GM19468 (cell line): ENCODE measurements around the gene TGFBRAP1.
"Not testable (repeated sequence)": the region's sequence is repeated elsewhere in the genome, so short reads cannot be mapped to it uniquely, and the experiment has no call there.

Experiments
- ATAC-seq: cut with Tn5 transposase; IDR thresholded peaks from one replicate; pipeline ENCODE4 v1.9.1; 2021; ENCODE audit warnings: mild to moderate bottlenecking, moderate library complexity, moderate number of reproducible peaks; ENCODE audit not compliant: unreplicated experiment; ENCODE audit errors: extremely low read depth

The TGFBRAP1 gene

DNA sequence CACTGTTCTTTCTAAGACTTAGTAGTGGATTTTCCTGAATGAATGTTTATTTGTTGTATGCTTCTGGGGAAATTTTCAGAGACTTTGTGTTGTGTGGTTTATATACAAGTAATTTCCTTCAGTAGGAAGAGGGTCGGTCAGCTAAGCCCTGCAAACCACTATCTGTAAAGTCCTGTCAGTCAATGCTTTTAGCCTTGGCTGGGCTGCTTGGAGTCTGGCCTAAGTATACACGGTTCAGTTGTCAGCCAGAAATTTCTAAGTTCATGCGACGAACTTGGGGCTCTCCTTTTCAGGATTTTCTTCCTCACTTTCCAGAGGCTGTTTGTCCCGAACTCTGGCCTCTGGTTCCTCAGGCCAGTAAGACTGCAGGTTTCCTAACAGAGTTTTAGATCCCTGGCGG, 29.1 kb upstream of the TGFBRAP1 start:
- no peak for ATAC-seq

- no peak for ATAC-seq
Observed at GRCh38 chr2:105357122-105357521, 27.6 kb upstream of the TGFBRAP1 start.

- ATAC-seq = no peak
Observed at GRCh38 chr2:105344704-105345345, 15.3 kb upstream of the TGFBRAP1 start.

DNA sequence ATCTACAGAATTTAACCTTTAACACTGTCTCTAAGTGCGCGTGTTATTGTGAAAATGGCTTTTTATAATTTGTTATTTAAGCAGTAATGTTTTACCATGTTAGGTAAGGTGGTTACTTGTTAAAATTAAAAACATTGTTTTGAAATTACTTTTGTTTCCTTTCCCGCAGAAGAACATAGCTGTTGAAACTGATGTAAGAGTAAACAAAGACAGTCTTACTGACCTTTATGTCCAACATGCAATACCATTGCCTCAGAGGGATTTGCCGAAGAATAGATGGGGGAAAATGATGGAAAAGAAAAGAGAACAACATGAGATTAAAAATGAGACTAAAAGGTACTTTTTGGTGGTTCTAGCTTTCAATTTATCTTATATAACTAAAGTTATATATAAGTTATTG, 9.9 kb upstream of the TGFBRAP1 start:
- ATAC-seq = no peak

- no peak for ATAC-seq
Observed at GRCh38 chr2:105338020-105338385, 8.5 kb upstream of the TGFBRAP1 start.

GRCh38 chr2:105337122-105338019, 7.8 kb upstream of the TGFBRAP1 start, which contains the start of gene C2orf49:
Gene C2orf49, plus strand, starts transcription at chr2:105337540. Its CDS starts 48 bp downstream, at chr2:105337588.
- peak; percentile 75 for ATAC-seq

GRCh38 chr2:105336786-105337121, 7.2 kb upstream of the TGFBRAP1 start:
- no peak for ATAC-seq

DNA sequence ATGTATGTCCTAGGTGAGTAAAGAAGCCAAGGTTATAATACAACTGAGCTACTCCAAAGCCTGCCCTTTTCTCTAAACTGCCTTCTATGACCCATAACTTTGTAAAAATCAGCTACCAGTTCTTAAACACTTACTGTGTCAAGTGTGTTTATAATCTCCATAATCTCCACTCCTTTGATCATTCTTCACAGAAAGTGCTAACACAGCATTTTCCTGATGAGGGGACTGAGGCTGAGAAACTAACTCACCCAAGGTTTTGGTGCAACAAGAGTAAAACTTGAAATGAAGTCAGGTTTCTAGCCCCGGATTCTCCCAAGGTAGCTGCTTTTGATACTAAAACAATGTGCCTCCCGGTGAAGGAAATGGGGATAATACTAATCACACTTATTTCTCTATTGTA, 5.9 kb upstream of the TGFBRAP1 start:
- ATAC-seq = no peak

DNA sequence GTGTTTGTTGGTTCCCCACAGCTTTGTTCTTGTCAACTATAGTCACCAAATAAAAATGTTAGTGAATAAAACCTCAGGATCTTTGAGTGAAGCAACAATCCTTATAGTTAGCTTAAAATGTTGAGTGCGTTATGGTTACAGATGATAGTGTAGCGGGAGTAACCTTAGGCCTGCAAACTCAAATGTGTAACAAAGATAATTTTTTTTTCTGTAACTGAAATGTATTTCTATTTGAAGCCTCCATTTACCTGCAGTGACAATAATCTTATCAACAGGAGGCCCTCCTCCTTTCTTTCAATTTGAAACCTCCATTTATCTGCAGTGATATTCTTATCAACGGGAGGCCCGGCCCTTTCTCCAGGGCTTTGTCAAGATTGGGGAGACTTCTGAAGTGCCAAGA, 4.7 kb upstream of the TGFBRAP1 start:
- ATAC-seq = no peak

GRCh38 chr2:105330681-105331375, 1.3 kb upstream of the TGFBRAP1 start:
- no peak for ATAC-seq

GRCh38 chr2:105329197-105329554, 359 bp downstream of the TGFBRAP1 start:
- no peak for ATAC-seq

- no peak for ATAC-seq
Observed at GRCh38 chr2:105328281-105329196, 996 bp downstream of the TGFBRAP1 start.

- ATAC-seq = no peak
Observed at GRCh38 chr2:105327690-105328089, 1.8 kb downstream of the TGFBRAP1 start.

DNA sequence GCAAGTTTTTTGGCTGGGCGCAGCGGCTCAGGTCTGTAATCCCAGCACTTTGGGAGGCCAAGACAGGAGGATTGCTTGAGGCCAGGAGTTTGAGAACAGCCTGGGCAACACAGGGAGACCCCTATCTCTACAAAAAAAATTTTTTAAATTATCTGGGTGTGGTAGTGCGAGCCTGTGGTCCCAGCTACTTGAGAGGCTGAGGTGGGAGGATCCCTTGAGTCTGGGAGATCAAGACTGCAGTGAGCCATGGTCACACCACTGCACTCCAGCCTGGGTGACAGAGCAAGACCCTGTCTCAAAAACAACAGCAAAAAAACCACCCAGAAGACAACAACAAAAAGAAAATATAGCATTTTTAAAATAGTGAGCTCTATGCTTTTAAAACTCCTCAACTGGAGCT, 2.3 kb downstream of the TGFBRAP1 start:
- ATAC-seq = not testable (repeated sequence)

DNA sequence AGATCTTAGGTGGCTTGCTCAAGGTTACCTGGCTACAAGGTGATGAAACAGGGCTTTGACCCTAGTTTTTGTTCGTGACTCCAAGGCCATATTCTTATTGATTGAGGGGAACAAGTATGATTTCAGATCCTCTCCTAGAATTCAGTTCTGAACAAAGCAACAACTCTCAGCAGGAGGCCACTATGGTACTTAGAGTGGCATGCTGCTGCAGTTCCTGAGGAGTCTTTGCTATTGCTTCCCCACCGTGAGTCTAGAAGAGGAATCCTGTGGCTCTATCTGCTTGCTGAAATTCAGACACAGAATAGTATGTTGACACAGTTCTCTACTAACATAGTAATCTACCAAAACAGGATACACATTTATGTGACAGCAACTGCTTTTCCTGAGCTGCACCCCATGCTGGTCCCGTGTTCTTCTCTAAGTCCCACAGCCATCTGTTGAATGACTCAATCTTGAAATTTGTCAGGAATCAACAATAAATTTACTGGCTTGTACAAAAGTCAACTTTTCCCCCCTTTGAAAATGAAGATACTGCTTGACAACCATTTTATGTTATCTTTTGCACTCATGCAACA, 4.1 kb downstream of the TGFBRAP1 start:
- ATAC-seq = no peak

DNA sequence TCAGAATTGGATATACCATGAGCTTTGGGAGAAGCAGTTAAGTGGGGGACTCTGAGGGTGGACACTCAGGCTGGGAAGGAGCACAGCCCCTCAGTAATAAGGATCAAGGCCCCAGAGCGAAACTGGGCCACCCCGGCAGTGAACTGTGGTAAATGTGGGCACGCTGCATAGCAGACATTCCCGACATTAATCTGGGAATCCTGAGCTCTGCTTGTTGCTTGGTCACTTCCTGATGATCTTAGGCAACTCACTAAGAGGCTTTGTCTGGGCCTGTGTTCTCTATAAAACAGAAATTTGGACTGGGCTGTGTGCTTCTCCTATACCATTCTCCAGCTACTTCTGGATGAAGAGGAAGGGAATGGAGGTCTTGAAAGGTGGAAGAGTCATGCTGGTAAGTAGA, 4.8 kb downstream of the TGFBRAP1 start:
- ATAC-seq = no peak

- ATAC-seq = no peak
Observed at GRCh38 chr2:105324101-105324500, 5.4 kb downstream of the TGFBRAP1 start.

DNA sequence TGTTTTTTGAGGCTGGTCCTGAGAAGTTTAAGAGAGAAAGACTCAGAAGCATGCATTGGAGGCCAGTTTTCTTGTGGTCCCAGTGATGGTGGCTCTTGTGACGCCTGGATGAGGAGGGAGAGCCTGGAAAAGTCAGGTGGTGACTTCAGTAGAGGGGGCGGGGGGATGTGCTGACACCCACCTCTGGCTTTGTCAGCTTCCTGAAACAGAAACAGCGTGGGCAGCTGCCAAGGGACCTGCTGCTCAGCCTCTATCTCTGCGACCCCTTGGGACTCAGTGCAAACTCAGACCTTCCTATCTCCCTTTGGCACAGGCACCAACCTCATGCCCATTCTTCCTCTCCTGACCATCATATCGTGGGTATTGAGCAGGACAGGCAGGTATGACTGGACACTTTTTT, 6.4 kb downstream of the TGFBRAP1 start:
- no peak for ATAC-seq

DNA sequence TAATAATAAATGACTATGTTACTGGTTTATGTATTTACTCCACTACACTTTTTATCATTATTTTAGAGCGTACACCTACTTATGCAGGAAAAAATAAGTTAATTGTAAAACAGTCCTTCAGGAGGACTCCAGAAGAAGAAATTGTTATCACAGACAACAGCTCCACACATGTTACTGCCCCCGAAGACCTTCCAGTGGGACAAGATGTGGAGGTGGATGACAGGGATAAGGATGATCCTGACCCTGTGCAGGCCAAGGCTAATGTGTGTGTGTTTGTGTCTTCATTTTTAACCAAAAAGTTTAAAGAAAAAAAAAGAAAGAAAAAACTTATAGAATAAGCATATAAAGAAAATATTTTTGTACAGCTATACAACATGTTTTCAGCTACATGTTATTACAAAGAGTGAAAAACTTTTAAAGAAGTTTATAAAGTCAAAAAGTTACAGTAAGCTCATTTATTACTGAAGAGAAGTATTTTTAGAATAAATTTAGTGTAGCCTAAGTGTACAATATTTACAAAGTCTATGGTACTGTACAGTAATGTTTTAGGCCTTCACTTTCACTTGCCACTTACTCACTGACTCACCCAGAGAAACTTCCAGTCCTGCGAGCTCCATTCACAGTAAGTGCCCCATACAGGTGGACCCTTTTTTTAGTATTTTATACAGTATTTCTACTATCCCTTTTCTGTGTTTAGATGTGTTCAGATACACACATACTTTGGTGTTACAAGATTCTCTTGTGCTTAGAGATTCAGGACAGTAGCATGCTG, 7.5 kb downstream of the TGFBRAP1 start:
- no peak for ATAC-seq
